GM19328 (cell line): ENCODE results near the gene RACGAP1.

ENCODE experiments used
- ATAC-seq: cut with Tn5 transposase; IDR thresholded peaks from one replicate; pipeline ENCODE4 v1.9.1; 2021; ENCODE audit warnings: mild to moderate bottlenecking, moderate library complexity; ENCODE audit not compliant: unreplicated experiment

The RACGAP1 gene, protein sequence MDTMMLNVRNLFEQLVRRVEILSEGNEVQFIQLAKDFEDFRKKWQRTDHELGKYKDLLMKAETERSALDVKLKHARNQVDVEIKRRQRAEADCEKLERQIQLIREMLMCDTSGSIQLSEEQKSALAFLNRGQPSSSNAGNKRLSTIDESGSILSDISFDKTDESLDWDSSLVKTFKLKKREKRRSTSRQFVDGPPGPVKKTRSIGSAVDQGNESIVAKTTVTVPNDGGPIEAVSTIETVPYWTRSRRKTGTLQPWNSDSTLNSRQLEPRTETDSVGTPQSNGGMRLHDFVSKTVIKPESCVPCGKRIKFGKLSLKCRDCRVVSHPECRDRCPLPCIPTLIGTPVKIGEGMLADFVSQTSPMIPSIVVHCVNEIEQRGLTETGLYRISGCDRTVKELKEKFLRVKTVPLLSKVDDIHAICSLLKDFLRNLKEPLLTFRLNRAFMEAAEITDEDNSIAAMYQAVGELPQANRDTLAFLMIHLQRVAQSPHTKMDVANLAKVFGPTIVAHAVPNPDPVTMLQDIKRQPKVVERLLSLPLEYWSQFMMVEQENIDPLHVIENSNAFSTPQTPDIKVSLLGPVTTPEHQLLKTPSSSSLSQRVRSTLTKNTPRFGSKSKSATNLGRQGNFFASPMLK

DNA sequence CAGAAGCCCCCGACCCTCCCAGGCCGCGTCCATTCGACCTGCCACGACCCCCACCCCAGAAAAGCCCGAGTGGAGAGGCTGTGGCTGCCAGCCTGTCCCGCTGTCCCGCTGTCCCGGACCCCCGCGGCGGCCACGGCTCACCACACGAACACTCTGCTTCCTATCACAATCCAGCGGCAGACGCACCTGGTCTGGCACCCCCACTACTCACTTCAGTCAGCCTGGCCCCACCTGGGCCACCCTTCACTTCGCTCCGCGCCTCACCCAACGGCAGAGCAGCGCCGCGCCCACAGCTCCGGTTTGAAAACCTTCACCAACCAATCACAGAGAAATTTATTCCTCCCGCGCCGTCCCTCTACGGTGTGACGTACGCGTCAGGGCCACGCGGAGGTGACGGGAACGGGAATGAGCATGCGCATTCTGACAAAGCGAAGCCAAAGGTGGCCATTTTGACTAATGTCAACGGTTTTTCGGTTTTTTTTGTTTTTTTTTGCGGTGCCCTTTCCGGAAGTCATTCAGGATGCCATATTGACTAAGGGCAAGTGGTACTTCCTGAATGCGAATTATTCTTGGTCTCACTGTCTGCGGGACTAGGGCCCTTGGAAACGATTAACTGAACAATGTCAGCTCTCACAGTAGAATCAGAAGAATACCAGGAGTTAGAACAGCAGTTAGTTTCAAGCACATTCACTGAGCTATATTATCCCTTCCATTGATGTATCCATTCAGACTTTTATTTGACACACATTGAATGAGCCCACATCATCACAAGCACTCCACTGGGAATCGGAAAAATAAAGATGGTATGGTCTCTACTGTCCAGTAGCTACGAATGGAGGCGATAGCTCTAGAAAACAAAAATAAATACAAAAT is at the start of gene RACGAP1:
Gene RACGAP1, minus strand, starts transcription at position 308 of the 873 bp plus-strand sequence. CDS start 8,779 bp downstream, outside the sequence.
- ATAC-seq: peak; percentile 95

DNA sequence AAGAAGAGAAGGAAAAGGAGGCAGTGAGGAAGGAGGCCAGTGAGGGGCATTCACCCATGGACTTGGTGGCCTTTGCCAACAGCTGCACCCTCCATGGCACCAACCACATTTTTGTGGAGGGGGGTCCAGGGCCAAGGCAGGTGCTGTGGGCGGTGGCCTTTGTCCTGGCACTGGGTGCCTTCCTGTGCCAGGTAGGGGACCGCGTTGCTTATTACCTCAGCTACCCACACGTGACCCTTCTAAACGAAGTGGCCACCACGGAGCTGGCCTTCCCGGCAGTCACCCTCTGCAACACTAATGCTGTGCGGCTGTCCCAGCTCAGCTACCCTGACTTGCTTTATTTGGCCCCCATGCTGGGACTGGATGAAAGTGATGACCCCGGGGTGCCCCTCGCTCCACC is 48.4 kb upstream of the RACGAP1 start:
- no peak for ATAC-seq

DNA sequence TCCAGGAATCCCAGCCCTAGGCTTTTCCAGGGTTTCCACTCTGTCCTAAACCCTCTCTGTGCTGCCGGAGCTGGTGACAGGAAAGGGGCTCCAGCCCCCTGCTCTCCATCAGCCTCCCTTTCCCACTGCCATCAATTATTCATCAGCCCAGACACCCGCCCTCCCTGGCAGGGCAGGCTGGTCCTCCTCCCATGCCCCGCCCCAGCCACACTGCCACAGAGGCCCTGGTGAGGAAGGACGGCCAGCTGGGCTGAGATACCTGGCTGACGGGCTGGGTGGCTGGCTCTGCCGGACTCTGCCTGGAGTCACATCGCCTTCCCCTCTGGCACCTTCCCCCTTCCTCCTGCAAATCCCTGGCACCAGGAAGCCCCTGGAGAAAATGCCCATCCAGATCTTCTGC is 47.9 kb upstream of the RACGAP1 start:
- ATAC-seq: no peak

DNA sequence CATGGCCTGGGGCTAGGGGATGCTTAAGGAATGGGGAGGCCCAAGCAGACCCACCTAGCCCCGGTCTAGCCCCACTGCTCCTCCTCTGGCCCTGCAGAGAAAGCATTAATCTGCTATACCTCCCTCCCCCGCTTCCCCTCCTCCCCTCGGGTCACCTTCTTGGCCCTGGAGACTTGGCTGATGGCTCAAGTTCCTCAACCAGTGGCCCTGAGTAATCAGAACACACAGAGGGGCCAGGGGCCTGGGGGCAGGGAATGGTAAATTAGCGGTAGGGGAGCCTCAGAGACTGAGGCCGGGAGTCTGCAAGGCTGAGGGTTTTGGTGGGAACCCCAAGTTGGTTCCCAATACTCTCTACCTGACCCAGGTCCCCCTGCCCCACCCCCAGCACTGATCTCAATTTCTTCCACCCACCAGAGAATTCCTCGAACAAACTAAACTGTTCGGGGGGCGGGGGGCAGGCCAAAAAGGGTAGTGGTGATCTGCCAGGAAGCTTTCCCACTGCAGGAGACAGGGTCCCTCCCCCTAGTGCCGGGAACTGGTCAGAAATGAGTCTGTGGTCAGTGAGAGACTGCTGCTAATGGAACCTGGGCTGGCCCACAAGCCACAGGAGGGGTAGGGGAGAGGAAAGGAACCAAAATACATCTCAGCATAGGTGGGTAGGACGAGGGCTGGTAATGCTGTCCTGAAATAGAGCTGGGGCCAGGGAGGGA is 47.1 kb upstream of the RACGAP1 start:
- no peak for ATAC-seq

DNA sequence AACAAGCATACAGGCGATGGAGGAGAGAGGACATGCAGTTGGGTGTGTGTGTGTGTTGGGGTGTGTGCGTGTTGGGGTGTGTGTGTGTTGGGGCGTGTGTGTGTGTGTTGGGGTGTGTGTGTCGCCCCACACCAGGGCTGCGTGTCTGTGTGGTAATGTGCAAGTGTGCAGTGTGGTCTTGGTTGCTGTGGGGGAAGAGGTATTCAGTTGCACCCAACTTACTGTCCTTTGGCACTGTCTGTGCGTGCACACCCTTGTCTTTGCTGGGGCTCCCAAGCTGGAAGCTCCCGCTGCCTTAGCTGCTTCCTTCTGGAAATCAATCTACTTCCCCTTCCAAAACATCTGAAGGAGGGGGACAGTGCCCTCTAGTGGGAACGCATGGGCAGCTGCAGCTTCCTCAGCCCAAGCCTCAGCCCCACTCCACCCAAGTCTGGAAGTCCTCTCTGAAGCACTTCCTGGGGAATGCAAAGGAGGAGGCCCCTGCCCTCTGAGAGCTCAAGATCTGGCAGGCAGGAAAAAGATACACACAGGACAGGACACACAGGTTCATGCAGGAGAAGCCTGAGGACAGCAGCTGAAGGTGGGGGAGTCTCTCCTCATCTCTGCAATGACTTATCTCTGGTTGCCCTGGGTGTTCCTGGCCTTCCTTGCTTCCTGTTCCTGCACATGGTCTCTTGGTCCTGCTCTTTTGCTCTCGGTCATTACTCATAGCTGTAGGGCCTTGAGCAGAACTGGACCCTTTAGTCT is 45.2 kb upstream of the RACGAP1 start:
- ATAC-seq: no peak

DNA sequence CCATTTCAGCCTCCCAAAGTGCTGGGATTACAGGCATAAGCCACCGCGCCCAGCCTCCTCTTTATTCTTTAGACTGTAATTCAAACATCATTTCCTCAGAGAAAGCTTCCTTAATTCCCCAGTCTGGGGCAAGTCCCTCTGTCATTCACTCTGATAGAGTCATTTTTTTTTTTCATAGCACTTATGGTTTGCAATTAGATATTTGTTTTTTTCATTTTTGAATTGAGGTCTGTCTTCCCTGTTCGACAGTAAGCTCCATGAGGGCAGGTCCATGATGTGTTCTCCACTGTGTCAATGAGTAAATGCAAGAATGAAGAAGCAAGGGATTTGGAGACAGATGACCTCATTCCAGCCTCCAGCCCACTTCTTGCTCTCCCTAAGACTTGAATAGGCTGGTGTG is 44.2 kb upstream of the RACGAP1 start:
- no peak for ATAC-seq

DNA sequence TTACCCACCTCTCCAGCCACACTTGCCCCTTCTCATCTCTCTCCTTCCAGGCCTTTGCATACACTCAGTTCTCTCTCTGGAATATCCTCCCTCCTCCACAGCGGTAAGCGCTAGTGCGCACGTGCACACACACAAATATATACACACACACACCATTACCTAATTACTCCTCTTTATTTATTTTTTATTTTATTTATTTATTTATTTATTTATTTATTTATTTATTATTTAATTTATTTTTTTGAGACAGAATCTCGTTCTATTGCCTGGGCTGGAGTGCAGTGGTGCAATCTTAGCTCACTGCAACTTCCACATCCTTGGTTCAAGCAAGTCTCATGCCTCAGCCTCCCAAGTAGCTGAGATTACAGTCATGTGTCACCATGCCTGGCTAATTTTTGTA is 43.8 kb upstream of the RACGAP1 start:
- ATAC-seq: no peak

DNA sequence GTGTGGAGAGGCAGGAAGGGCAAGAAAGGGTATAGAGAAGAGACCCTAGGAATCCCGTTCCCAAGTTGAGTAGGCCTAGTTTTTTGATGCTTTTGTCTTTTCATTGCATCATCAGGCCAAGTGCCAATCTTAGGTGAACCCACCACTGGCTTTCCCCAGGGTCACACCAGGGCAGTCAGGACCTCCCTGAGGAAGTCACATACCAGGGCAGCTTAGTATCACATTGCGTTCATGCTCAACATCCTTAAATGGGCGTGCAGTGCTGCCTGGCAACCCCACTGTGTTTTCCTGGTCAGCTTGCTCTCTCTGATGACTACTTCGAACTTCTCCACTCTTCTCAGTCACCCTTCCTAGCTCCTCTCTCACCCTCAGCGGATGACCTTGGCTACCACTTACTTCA is 41.1 kb upstream of the RACGAP1 start:
- ATAC-seq: no peak

DNA sequence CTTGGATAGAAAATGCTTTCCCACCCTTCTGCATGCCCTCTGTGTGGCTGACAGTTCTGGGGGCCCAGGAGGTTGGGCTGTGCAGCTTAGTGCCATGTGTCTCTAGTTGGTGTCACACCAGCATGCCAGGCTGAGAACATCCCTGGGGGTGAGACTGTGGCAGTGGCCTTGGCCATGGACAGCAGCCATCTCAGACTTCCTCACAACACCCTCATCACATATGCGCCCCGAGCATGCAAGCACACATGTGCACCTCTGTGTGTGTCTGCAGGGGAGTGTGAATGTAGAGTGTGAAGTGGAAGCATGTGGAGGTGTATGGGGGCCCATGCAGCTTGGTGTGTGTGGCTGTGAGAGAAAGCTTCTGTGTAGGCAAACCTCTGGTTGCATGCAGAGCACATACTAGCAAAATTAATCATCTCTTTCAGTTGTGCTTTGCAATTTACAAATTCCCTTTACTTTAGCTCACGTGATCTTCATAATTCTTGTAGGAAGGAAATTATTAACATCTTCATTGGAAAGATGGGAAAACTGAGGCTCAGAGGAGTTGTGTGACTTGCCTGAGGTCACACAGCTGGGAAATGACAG is 40.5 kb upstream of the RACGAP1 start:
- no peak for ATAC-seq

DNA sequence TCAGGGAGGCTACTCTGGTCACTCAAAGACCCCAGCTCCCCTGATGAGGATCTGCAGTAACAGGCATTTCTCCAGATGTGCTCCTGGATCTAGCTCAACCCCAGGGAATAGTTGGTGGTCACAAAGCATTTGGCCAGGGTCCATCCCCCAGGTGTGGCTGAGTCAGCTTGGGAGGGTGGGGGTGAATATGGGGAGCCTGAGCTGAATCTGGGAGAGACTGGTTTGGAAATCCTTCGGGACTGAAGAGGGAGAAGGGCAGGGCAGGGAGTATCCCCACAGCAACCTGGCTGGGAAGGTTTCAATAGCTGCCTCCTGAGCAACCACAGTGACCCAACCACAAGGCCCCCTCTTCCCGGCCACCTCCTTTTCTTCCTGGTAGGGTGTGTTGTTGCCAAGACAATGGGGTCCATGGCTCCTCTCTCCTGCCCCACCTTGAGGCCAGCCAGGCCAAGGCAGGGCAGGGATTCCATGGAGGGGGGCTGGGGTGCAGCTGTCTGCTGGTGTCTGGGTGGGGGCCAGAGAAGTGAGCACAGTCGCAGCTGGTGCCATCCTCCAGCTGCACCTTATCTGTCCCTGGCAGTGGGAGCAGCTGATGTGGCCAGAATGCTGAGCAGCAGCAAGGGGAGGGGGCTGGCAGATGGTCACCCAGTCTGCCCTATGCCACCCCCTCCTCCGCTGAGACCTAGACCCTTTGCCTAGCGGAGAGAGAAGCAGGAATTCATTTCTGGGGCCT is 37.6 kb upstream of the RACGAP1 start:
- no peak for ATAC-seq

DNA sequence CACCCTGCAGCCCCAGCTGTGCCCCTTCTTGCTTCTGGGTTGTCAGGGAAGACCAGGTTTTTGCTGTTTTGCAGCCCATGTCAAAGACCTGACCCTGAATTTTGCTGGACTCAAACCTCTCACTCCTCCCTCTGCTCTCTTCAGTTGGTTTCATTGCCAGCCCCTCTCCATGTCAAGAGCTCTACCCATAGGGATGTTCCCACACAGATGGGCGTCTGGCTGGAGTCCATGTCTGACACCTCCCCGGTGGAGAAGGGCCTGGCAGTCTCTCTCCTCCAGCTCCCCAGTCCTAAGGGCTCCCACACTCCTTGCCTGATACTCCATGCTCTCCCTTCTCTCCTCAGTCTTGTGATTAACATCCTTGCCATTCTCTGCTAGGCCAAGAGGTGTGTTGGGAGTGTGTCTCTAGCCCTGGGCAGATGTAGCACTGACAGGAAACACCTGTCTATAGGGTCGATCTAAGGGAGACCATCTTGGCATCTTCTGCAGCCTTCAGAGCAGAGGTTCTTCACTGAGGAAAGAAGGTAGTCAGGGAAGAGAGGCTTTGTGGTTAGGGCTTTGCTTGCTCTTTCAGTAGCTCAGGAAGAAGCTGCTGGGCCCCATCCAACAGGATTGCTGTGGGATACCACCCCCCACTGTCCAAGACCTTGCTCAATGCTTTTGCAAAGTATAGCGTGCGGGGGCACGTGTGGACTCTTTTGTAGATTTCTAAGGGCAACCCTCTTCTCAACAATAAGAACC is 36.8 kb upstream of the RACGAP1 start:
- no peak for ATAC-seq

DNA sequence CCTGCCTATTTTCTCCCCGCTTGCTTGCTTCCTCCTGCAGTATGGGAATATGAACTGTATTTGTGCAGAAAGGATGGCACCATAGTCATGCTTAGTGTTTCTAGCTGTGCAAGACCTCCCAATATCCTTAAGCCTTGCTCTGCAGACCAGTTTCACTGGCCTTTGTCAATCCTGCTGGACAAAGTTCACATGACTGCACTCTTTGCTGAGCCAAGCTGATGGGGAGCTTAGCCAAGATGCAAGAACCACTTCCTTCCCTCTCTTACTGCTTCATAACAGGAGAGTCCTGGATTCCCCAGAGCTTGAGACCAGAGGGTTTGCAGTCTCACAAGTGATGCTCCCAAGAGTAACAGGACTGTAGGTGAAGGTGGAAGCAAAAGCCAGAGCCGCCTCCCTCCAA is 35.9 kb upstream of the RACGAP1 start:
- ATAC-seq: no peak

DNA sequence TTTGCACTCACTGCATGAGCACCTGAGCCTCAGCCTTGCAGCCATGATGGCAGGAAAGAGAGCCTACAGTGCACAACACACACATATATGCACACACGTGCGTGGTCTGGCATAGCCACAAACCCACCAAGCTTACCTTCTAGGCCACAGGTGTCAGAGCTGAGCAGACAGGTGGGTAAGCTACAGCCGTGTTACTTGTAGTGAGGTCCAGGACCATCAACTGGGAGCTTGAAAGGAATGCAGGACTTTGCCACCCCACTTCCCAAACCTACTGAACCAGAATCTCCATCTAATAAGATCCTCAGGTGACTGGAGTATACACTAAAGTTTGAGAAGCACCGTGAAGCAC is 34.8 kb upstream of the RACGAP1 start:
- no peak for ATAC-seq

DNA sequence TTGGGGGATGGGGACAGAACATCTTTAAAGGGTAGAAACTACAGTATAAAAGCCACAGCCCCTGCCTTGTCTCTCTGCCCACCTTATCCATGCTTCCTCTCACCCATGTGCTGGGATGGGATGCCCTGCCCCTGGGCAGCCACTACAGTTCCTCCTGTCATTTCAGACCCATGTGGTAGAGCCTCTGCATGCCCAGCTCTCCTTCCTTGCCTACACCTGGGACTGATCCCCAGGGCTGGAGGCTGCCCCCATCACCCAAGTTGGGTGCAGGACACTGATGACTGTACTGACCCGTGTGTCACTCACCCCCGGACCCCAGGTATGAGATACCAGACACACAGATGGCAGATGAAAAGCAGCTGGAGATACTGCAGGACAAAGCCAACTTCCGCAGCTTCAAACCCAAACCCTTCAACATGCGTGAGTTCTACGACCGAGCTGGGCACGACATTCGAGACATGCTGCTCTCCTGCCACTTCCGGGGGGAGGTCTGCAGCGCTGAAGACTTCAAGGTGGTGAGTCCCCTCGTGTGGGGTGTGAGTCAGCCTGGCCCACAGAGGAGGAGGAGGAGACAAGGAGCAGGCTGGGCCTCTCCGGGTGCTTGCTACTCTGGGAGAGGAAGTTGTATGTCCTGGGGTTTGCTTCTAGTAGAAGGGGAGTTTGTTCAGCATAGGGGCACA is 34.3 kb upstream of the RACGAP1 start:
- no peak for ATAC-seq

DNA sequence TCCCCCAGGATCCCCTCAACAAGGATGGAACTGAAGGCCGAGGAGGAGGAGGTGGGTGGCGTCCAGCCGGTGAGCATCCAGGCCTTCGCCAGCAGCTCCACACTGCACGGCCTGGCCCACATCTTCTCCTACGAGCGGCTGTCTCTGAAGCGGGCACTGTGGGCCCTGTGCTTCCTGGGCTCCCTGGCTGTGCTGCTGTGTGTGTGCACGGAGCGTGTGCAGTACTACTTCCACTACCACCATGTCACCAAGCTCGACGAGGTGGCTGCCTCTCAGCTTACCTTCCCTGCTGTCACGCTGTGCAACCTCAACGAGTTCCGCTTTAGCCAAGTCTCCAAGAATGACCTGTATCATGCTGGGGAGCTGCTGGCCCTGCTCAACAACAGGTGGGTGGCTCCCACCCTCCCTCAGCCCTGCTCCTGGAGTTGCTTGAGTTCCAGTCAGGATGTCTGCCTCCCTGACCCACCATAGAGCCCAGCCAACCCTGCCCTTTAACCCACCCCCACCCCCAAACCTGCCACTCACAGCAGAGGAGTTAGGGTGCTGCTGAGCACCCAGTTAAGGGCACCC is 33.5 kb upstream of the RACGAP1 start:
- no peak for ATAC-seq

DNA sequence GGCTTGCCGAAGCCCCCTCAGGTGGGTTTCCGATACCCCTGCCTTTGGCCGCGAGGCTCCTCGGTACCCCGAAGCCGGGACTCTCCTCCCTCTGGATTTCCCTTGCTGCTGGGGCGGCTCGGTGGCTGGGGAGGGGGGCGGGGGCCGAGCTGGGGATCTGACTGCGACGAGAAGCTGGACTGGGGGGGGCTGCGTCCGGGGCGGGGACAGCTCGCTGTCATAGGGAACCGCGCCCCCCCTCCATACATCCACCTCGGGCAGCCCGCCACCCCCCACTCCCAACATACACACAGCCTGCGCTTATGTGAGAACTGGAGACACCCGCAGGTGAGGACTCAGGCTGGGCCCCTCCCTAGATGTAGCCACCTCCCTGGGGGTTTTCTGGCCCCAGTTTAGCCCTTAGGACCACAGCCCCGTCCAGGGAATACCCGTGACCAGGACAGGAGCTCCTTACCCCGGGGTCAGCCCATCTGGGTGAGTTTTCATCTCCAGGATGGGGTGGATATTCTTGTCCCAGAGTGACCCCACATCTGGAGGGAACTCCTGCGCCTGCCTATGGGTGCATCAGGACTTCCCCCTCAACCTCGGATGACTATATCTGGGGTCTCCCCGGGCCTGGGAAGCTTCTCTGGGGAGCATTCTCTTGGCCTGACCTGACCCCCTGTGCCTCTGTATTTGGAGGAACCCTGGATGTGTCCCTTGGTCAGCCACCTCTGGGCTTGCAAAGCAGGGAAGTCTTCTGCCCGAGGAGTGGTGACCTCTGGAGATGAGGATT is 32.8 kb upstream of the RACGAP1 start:
- ATAC-seq: no peak
